Measurements from ENCODE around the gene KCNQ1OT1. TPM values are rescaled to one million over a fixed set of nuclear protein-coding genes. Genes with fewer than 3 reads are reported as not detected.

KCNQ1OT1 gene
- total RNA-seq, 1 experiment from 2014 or later, result 1.2 TPM

DNA sequence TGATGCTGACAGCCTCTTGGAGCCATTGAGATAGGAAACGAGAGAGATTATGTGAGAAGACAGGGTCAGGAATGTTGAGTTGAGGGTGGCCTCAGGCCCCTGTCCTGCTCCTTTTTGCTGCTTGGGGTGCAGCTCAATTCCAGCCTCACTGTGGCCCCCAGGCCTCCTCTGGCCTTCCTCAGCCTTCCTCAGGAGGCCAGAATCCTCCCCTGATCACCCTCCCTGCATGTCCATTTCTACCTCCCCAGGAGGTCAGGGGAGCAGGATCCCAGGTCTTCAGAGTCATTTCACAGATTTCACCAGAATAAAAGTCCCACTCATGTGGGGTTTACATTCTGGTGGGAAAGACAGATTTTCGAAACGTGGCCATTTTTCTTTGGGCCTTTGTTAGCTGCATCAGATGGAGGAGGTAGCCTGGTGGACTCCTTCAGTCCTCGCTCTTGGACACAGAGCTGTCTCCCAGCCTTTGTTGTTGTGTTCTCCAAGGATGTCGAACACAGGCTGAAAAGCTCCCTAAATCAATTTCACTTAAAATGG lies 2.2 kb upstream of the KCNQ1OT1 start:
- H4K5ac ChIP-seq (ENCODE audit: insufficient read length, low read depth, low read length), result no peak overlapping the region
- Mint-ChIP-seq H3K27me3 (ENCODE audit: low read depth) (peaks cover 81% of the 10 kb centered on the region), H3K4me3 (peak overlapping the region in 1 of 2 experiments; percentile 34; a peak in 1 of 5 replicates), H3K36me3 (ENCODE audit: insufficient read depth in 1 of 3, low read depth in 3 of 3) (peaks cover 2 to 28% (median 19%) of the 10 kb centered on the region in 3 experiments; a peak in 6 of 7 replicates), H3K4me1 (peaks cover 53 to 56% of the 10 kb centered on the region in 2 experiments), H3K9me3 (peaks cover 16 to 20% of the 10 kb centered on the region in 2 experiments), H3K27ac (peak overlapping the region in 1 of 3 experiments; percentile 40; a peak in 2 of 7 replicates)
- no peaks in the 10 kb centered on the region for H3K9me3 ChIP-seq (ENCODE audit: control insufficient read depth, low read depth, low read length)
- H3K27me3 ChIP-seq (ENCODE audit: insufficient read depth, low read length), result no peaks in the 10 kb centered on the region; the same call in 1 of the 2 replicates
- no peak overlapping the region for H2BK120ac ChIP-seq (ENCODE audit: low read depth, low read length, poor library complexity, severe bottlenecking)
- H3K27ac ChIP-seq (ENCODE audit: insufficient read length, low read depth, low read length), result no peak overlapping the region
- H4K91ac ChIP-seq (ENCODE audit: insufficient read length, low read depth, low read length), result no peak overlapping the region
- no peaks in the 10 kb centered on the region for H4K20me1 ChIP-seq (ENCODE audit: control insufficient read depth, insufficient read depth, insufficient read length)
- no peak overlapping the region for H3K4ac ChIP-seq (ENCODE audit: low read depth, low read length)
- no peak overlapping the region for H3K9ac ChIP-seq (ENCODE audit: extremely low read depth, insufficient read length, low read length)
- no peak overlapping the region for H3T11ph ChIP-seq (ENCODE audit: low read length)
- no peak overlapping the region for H2BK5ac ChIP-seq (ENCODE audit: insufficient read length, low read length)
- H2BK12ac ChIP-seq (ENCODE audit: insufficient read length, low read depth, low read length), result no peak overlapping the region
- no peak overlapping the region for H3K4me2 ChIP-seq (ENCODE audit: insufficient read depth, insufficient read length, low read length)
- no peak overlapping the region for H2AFZ ChIP-seq (ENCODE audit: low read length)
- H3K23me2 ChIP-seq (ENCODE audit: insufficient read length, low read depth, low read length, poor library complexity, severe bottlenecking), result peaks cover 7% of the 10 kb centered on the region
- no peak overlapping the region for H3K18ac ChIP-seq (ENCODE audit: insufficient read length, low read depth, low read length)
- no peaks in the 10 kb centered on the region for H3K79me1 ChIP-seq (ENCODE audit: insufficient read depth, low read depth, low read length, poor library complexity, severe bottlenecking)
- no peak overlapping the region for H3K14ac ChIP-seq (ENCODE audit: insufficient read depth, low read length)
- no peak overlapping the region for H2AK5ac ChIP-seq (ENCODE audit: insufficient read length, low read length)
- no peak overlapping the region for H3K23ac ChIP-seq (ENCODE audit: insufficient read length, low read depth, low read length)
- no peak overlapping the region for H2BK20ac ChIP-seq (ENCODE audit: low read depth, low read length, poor library complexity, severe bottlenecking)
- no peak overlapping the region for H3K56ac ChIP-seq (ENCODE audit: insufficient read length, low read depth, low read length)
- no peaks in the 10 kb centered on the region; the same call in 1 of the 2 replicates for H3K79me2 ChIP-seq (ENCODE audit: insufficient read depth, low read length)
- no CpG with 5 or more reads among the region's 5 CpGs for WGBS (ENCODE audit: extremely low coverage, insufficient read length, low lambda C conversion rate)
- no peak overlapping the region for H4K8ac ChIP-seq (replicated peaks; ENCODE audit: insufficient read length, low read depth, low read length)
- peaks cover 3% of the 10 kb centered on the region; the same call in 1 of the 2 replicates for H3K4me1 ChIP-seq (ENCODE audit: insufficient read depth, low read length)
- TF ChIP-seq, protein P1, sequence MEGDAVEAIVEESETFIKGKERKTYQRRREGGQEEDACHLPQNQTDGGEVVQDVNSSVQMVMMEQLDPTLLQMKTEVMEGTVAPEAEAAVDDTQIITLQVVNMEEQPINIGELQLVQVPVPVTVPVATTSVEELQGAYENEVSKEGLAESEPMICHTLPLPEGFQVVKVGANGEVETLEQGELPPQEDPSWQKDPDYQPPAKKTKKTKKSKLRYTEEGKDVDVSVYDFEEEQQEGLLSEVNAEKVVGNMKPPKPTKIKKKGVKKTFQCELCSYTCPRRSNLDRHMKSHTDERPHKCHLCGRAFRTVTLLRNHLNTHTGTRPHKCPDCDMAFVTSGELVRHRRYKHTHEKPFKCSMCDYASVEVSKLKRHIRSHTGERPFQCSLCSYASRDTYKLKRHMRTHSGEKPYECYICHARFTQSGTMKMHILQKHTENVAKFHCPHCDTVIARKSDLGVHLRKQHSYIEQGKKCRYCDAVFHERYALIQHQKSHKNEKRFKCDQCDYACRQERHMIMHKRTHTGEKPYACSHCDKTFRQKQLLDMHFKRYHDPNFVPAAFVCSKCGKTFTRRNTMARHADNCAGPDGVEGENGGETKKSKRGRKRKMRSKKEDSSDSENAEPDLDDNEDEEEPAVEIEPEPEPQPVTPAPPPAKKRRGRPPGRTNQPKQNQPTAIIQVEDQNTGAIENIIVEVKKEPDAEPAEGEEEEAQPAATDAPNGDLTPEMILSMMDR (conservative IDR thresholded peaks at IDR 0.05), result no peak
- DNase-seq, result no peak
- H2BK15ac ChIP-seq (ENCODE audit: low read depth, low read length), result no peak overlapping the region
